Measurements from ENCODE around the gene GATA2.

GATA2 gene

DNA sequence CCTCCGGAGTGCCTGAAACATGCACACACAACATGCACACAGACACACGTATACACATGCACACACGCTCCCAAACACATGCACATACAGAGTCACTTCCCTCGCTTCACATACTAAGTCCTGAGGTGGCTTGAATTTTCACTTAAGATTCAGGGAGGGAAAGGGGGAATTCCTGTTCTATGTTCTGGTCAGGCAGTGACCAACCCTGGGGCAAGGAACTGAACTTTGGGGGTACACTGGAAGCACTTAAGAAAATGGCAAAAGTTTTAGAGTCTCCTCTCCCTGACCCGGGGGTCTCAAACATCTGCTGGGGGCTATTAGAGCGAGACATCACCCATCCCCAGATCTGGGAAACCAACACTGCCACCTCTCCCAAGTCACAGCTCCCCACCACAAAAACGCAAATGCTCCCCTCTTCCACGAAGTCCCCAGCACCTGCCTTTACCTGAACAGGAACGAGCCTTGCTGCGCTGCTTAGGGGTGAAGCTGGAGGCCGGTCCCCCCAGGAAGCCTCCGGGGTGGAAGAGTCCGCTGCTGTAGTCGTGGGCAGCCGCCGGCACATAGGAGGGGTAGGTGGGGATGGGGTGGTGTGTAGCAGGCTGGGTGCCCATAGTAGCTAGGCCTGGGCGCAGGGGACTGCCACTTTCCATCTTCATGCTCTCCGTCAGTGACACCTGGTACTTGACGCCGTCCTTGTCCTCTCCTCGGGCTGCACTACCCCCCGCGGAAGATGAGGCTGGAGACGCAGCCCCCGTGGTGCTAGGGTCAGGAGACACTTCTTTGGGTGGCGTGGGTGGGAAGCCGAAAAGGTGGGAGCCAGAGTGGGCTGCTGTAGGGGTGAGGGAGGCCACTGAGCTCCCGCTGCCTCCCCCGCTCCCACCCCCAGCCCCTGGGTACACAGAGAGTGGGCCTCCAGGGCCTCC, 7.5 kb downstream of the GATA2 start:
- DNase-seq, result no peak
- H3K9me3 Mint-ChIP-seq, result no peaks in the 10 kb centered on the region
- no peak overlapping the region for H3K27ac Mint-ChIP-seq
- peaks cover 97% of the 10 kb centered on the region for H3K27me3 Mint-ChIP-seq
- no peak for ATAC-seq
- H3K4me1 Mint-ChIP-seq, result peaks cover 69% of the 10 kb centered on the region
- H3K4me3 Mint-ChIP-seq, result no peak overlapping the region

DNA sequence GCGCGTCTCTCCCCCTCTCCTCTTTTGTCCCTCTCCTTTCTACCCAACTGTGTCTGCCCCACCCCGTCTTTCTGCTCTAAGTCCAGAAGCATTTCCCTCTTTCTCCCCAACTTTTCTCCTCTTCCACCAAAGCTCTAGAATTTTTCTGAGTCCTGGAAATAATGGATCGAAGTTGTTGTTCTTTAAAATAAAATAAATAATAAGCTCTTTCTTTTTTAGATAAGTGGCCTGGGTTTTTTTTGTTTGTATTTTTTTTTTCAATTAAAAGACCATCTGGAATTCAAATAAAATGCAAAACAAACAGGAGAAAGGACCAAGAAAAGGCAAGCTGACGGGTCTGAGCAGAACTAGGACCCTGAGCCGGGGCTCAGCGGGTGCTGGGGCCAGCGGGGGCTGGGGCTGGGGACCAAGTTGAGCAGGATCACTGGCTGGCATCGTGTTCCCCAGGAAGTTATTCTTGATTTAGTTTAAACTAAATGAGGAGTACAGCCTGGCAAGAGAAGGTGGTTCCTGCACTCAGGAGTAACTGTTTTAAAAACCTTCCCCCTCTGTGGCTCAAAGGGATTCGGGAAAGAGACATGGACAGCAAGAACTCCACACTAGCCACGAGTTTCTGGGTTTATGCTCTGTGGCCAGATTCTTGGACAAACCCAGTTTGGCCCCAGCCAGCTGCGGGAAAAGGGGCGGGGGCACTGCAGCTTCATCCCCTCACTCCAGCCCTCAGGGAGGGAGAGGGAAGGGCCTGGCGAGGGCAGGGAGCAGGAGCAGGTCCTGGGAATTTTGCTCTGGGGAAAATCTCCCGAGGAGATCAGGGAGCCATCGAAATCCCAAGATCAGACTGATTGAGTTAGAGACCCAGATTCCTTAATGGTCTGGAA, 8.4 kb downstream of the GATA2 start:
- DNase-seq, result no peak
- H3K9me3 Mint-ChIP-seq, result no peaks in the 10 kb centered on the region
- peaks cover 60% of the 10 kb centered on the region for H3K4me1 Mint-ChIP-seq
- peaks cover 97% of the 10 kb centered on the region for H3K27me3 Mint-ChIP-seq
- ATAC-seq, result no peak
- no peak overlapping the region for H3K27ac Mint-ChIP-seq
- no peak overlapping the region for H3K4me3 Mint-ChIP-seq

DNA sequence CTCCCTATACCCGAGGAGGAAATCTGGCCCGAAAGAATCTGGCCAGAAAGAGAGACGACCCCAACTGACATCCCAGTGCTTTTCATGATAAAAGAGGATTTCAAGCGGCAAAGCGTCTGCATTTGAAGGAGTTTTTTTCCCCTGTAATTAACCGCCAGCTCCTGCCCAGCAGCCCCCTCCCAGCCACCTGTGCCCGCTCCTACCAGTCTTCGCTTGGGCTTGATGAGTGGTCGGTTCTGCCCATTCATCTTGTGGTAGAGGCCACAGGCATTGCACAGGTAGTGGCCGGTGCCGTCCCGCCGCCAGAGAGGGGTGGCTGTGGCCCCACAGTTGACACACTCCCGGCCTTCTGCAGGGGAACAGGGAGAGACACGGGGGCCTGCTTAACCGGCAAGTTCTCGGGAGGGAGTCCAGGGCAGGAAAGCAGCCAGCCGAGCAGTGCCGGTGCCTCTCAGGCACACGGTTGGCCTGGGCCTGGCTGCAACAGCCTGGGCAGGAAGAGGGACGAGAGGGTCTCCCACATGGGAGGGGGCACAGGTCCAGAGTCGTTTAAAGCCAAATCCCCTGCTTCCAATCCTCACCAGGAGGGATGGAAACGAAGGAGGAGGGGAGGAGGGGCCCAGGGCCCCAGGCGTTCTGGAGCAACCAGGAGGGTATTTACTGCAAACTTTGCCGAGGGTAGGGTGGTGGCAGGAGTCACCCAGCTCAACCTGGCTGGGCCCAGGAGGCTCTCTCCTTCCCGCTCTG, 9.2 kb downstream of the GATA2 start:
- ATAC-seq (no peak), DNase-seq (no peak)
- peaks cover 56% of the 10 kb centered on the region for H3K4me1 Mint-ChIP-seq

DNA sequence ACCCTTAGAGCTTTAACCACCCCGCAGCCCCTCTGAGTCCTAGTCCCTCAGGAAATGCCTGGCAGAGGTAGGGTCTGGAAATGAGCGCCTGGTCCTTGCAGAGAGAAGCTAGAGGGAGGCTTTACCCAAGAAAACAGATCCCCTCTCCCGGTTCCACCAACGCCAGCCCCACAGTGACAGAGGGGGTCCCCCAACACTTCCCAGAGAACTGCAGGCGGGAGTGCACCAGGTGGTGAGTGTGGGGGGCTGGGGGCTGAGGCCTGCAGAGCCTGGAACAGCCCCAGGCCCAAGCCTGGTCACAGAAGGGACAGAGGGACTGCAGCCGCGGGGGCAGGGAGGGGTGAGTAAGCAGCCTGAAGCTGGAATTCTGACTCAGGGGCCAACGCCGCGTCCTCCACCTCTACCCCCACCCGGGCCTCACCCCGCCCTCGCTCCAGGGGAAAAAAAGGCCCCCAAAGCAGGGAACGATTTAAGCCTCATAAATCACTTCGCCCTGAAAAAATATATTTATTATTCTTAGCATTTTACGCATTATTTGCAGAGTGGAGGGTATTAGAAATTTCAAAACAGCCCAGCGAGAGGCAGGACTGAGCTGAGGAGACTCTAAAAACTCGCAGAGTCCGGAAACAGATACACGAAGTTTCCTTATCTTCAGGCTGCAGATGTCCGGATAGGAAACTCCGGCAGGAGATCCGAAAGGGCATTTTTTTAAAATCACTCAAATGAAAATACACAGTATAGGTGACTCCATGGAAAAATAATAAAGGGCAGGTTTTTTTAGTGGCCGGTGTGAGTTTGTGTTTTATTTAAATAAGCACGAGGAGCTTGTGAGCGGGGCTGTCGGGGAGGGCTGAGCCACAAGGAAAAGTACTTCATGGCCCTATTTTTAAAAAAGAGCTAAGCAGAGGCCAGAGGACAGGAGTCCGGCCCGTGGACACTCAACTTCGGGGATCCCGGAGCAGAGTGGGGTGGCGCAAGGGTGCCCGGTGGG, 10.0 kb downstream of the GATA2 start:
- ATAC-seq, result no peak
- no peaks in the 10 kb centered on the region for H3K9me3 Mint-ChIP-seq
- peaks cover 93% of the 10 kb centered on the region for H3K27me3 Mint-ChIP-seq
- peaks cover 47% of the 10 kb centered on the region for H3K4me1 Mint-ChIP-seq
- no peak for DNase-seq
- H3K4me3 Mint-ChIP-seq, result peak overlapping the region; percentile 56 to 65
- peak overlapping the region in 1 of 2 donors; percentile 49 for H3K27ac Mint-ChIP-seq

More for the DNA sequence above, 9.2 kb downstream of the GATA2 start:
- peaks cover 93% of the 10 kb centered on the region for H3K27me3 Mint-ChIP-seq
- no peak overlapping the region for H3K27ac Mint-ChIP-seq
- no peaks in the 10 kb centered on the region for H3K9me3 Mint-ChIP-seq
- H3K4me3 Mint-ChIP-seq, result peak overlapping the region; percentile 56 to 65

DNA sequence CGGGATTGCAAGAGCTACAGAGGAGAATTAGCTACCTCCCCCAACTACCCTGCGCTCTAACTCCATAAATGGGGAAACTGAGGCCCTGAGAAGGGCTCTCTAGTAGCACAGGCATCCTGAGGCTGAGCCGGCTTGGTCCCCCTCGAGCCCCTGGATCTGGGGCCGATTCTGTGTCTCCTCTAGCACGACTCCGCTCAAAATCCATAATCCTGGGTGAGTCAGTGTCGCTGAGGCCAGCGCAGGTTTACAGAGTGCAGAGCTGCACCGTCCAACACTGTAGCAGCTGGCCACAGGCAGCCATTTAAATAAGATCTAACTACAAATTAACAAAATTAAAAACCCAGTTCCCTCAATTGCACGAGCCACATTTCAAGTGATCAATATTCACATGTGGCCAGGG, 10.8 kb downstream of the GATA2 start:
- no peaks in the 10 kb centered on the region for H3K9me3 Mint-ChIP-seq
- peaks cover 93% of the 10 kb centered on the region for H3K27me3 Mint-ChIP-seq
- H3K27ac Mint-ChIP-seq, result no peak overlapping the region
- no peak for ATAC-seq
- peaks cover 39% of the 10 kb centered on the region for H3K4me1 Mint-ChIP-seq
- DNase-seq, result no peak
- H3K4me3 Mint-ChIP-seq, result peak overlapping the region in 1 of 2 donors; percentile 35

DNA sequence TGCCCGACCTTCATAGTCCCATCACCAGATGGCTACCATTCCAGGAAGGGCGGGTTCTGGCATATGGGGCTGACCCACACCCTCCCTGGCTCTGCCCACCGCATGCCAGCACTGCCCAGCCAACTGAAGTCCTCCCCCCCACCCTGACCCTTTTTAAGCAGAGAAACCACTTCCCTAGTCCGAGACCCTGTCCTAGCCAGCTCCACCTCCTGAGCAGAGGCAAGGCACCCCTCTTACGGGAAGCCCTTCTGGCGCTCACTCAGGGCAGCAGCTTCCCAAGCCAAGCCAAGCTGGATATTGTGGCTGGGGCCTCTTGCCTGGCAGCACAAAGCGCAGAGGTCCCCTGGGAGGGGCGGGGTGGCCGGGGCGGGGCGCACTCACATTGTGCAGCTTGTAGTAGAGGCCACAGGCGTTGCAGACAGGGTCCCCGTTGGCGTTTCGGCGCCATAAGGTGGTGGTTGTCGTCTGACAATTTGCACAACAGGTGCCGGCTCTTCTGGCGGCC, 11.5 kb downstream of the GATA2 start:
- no peak for DNase-seq
- Mint-ChIP-seq H3K27me3 (peaks cover 91% of the 10 kb centered on the region), H3K27ac (no peak overlapping the region), H3K9me3 (no peaks in the 10 kb centered on the region), H3K4me1 (peaks cover 32% of the 10 kb centered on the region), H3K4me3 (no peak overlapping the region)
- ATAC-seq, result no peak

DNA sequence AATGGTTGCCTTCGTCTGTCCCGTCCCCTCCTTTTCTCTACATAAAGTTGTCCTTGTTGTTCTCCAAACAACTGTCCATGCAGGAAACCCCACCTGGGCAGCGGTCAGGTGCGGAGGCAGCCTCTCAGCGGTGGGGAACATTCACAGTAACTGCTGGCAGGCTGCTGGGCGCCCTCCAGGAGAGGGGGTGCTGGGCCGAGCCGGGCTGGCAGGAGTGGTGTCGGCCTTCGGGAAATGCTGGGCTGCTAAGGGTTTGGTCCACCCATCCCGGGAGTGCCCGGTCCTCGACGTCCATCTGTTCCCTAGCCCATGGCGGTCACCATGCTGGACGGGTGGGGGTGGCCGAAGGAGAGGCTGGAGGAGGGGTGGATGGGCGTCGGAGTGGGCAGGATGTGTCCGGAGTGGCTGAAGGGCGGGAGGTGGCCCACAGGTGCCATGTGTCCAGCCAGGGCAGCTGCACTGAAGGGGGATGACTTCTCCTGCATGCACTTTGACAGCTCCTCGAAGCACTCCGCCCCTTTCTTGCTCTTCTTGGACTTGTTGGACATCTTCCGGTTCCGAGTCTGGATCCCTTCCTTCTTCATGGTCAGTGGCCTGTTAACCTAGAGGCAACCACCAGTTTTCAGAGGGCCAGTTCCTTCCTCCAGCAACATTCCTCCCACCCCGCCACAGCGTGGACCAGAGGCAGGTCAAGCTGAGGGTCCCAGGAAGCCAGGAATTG, 12.1 kb downstream of the GATA2 start:
- H3K4me3 Mint-ChIP-seq, result no peak overlapping the region
- no peaks in the 10 kb centered on the region for H3K9me3 Mint-ChIP-seq
- ATAC-seq (no peak), DNase-seq (no peak)
- H3K27ac Mint-ChIP-seq, result no peak overlapping the region
- peaks cover 85% of the 10 kb centered on the region for H3K27me3 Mint-ChIP-seq
- H3K4me1 Mint-ChIP-seq, result peaks cover 26% of the 10 kb centered on the region

DNA sequence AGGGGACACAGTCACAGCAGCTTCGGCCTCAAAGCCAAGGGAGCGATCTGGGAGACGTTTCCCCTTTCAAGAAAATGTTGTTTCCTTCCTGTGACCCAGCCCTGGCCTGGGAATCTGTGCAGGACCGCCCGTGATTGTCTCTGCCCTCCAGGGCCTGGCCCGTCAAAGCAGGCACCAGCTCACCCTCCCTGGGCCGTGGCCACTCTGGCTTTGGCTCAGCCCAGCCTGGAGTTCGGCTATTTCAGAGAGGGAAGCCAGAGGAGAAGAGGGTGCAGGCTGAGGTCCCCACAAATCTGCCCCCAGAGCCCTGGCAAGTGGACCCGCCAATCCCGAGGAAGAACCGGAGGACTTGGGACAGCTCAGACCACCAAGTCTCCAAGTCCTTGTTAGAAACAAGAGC, 12.7 kb downstream of the GATA2 start:
- H3K27me3 Mint-ChIP-seq, result peaks cover 79% of the 10 kb centered on the region
- H3K9me3 Mint-ChIP-seq, result no peaks in the 10 kb centered on the region
- H3K27ac Mint-ChIP-seq, result no peak overlapping the region
- ATAC-seq (no peak), DNase-seq (no peak)
- peaks cover 26% of the 10 kb centered on the region for H3K4me1 Mint-ChIP-seq
- H3K4me3 Mint-ChIP-seq, result no peak overlapping the region

DNA sequence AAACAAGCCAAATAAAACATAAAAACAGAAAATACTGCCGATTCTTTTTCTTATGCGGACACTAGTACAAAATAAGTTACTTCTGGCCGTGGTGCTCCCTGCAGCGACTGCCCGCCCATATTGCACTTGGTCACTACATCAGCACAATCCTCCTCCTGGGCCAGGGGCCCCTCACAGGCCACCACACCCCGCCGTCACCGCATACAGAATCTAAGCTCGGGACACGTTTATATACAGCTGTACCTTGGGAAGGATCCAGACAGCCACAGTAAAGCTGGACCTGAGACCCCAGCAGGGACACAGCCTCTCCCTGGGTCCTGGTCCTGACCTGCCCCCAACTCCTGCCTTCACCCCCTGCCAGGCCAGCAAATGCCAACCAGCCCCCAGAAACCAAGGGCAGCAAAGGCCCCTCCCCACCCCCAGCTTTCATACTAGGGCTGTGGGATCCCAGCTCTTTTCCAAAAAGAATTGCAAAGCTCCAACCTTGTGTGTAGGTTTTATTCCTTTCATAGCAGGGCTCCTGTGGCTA, 13.4 kb downstream of the GATA2 start:
- DNase-seq (no peak), ATAC-seq (no peak)
- H3K9me3 Mint-ChIP-seq, result no peaks in the 10 kb centered on the region
- H3K27me3 Mint-ChIP-seq, result peaks cover 72% of the 10 kb centered on the region
- H3K4me3 Mint-ChIP-seq, result no peak overlapping the region
- no peak overlapping the region for H3K27ac Mint-ChIP-seq
- peaks cover 23% of the 10 kb centered on the region for H3K4me1 Mint-ChIP-seq

DNA sequence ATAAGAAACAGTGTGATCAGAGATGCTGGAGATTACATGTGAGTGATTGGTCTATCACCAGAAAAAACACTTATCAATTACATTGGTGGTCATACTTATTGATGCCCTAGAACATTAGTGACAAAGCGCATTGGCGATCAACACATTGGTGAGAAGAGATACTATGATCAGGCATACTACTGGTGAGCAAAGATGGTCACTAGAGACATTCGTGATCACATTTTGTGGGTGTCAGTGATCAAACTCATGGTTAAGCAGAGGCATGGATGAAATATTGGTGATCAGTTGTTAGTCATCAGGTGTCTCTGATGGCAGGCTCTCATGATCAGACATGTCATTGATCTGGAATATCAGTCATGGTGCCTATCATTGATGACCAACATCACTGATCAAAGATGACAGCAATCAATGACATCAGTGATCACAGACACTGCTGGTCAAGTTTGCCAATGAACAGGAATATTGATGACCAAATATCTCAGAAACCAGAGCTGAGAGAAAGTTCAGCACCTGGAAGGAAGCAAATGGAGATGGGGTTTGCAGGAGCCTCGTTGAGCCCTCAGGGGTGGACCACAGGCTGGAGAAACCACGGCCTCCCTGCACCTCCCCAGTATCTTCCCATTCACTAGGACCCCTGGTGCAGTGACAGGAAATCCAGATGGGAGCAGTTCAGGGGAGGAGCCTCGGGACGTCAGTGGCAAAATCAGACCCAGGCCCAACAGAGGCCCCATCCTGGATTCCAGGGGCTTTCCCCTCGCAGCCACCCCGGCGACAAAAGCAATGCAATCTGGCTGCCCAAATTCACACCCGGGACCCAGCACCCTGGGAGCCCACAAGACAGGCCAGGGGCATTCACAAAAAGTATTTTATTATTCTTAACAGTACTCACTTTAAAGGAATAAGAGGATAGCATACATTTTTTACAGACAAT, 14.2 kb downstream of the GATA2 start:
- ATAC-seq (no peak), DNase-seq (no peak)
- no peak overlapping the region for H3K27ac Mint-ChIP-seq
- no peak overlapping the region for H3K4me3 Mint-ChIP-seq
- peaks cover 70% of the 10 kb centered on the region for H3K27me3 Mint-ChIP-seq
- no peaks in the 10 kb centered on the region for H3K9me3 Mint-ChIP-seq
- peaks cover 15% of the 10 kb centered on the region for H3K4me1 Mint-ChIP-seq

DNA sequence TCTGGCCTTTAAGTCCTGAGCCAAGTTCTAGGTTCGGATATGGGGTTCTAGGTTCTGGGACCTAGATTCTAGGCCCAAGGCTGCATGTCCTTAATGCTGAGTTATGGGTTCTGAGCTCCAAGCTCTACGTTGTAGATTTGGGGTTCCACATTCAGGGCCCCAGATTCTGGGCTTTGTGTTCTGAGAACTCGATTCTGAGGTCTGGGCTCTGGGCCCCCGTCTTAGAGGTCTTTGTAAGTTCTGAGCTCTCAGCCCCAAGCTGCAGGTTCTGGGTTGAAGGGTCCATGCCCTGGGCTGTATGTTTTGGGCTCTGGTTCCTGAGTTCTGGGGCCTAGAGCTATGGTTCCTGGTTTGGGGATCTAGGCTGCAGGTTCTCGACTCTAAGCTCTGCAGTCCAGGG, 16.3 kb downstream of the GATA2 start:
- H3K9me3 Mint-ChIP-seq, result no peaks in the 10 kb centered on the region
- H3K27me3 Mint-ChIP-seq, result peaks cover 68% of the 10 kb centered on the region
- ATAC-seq (no peak), DNase-seq (no peak)
- H3K4me1 Mint-ChIP-seq, result no peaks in the 10 kb centered on the region
- no peak overlapping the region for H3K4me3 Mint-ChIP-seq
- H3K27ac Mint-ChIP-seq, result no peak overlapping the region

DNA sequence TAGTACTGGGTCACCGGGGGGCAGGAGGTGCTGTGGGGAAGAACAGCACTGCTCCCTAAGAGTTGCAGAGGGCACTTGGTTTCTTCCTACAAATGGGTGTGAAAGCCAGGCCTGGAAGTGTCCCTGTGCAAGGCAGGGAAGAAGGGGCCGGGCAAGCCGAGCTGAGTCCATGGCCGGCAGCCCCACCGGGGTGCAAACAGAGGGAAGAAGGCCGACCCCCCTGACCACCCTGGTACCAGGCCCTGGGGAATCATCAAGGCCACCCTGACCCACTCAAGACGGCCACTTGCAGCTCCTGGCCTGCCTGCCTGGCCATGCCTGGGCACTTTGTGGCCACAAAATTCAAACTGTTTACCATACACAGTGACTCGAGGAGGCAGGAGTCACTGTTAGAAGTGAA, 17.6 kb downstream of the GATA2 start:
- H3K4me1 Mint-ChIP-seq, result no peaks in the 10 kb centered on the region
- H3K27ac Mint-ChIP-seq, result no peak overlapping the region
- H3K4me3 Mint-ChIP-seq, result no peak overlapping the region
- peaks cover 69% of the 10 kb centered on the region for H3K27me3 Mint-ChIP-seq
- ATAC-seq (no peak), DNase-seq (no peak)
- H3K9me3 Mint-ChIP-seq, result no peaks in the 10 kb centered on the region

DNA sequence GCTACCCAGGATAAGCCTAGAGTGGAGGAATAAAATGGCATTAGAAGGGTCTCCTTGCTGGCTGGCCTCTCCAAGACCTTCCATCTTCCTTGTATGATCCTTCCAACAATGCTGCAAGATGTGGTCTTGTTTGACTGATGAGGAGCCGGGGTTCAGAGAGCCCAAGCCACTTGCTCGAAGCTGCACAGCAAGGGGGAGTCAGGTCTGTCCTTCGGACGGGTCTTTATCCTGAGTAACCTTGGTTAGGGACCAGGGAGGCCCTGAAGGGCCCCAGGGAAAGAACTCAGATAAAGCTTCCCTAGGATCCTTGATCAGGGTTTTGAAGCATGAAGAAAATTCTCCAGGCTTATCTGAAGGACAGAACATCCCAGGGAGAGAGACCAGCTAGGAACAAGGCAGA, 19.3 kb downstream of the GATA2 start:
- Mint-ChIP-seq H3K27me3 (peaks cover 57% of the 10 kb centered on the region), H3K9me3 (no peaks in the 10 kb centered on the region), H3K4me1 (no peaks in the 10 kb centered on the region), H3K4me3 (no peak overlapping the region), H3K27ac (no peak overlapping the region)
- ATAC-seq (no peak), DNase-seq (no peak)

All from stimulated activated naive CD8-positive, alpha-beta T cell treated with anti-CD3 and anti-CD28 coated beads, Interleukin-15, amount 100 ng/mL, for 72 hours (primary cell).